ENCODE results near the gene HPCA.
A peak's percentile ranks its signal among the peaks of the same experiment; 100 is the strongest.

GRCh38 chr1:32892368-32893197, 6.3 kb downstream of the HPCA start:
- TF ChIP-seq CTCF (IDR thresholded peaks at IDR 0.05; ENCODE audit: extremely low read depth in 1 of 2, insufficient read depth in 1 of 2, low read depth in 1 of 2, low read length in 2 of 2): peak; percentile 56 to 76
- no peak for TF ChIP-seq JUN (IDR thresholded peaks at IDR 0.05; ENCODE audit: borderline replicate concordance, insufficient read depth, insufficient read length, low read depth)
- TF ChIP-seq POLR2A (IDR thresholded peaks at IDR 0.05; ENCODE audit: low read depth, low read length): no peak
- TF ChIP-seq MAX (IDR thresholded peaks at IDR 0.05; ENCODE audit: insufficient read depth, insufficient read length): no peak
- TF ChIP-seq POLR2AphosphoS5 (IDR thresholded peaks at IDR 0.05; ENCODE audit: insufficient read depth, low read depth, low read length): no peak

Data from endothelial cell of umbilical vein (primary cell).